ENCODE results near the gene TRAPPC2L.

The TRAPPC2L gene

GRCh38 chr16:88861359-88861758 is 4.4 kb downstream of the TRAPPC2L start:
- no peak for DNase-seq

- no peak for DNase-seq
These were observed 6.0 kb downstream of the TRAPPC2L start for GRCh38 chr16:88862968-88863367.

- no peak for DNase-seq
These were observed 6.5 kb downstream of the TRAPPC2L start for GRCh38 chr16:88863426-88863825.

DNA sequence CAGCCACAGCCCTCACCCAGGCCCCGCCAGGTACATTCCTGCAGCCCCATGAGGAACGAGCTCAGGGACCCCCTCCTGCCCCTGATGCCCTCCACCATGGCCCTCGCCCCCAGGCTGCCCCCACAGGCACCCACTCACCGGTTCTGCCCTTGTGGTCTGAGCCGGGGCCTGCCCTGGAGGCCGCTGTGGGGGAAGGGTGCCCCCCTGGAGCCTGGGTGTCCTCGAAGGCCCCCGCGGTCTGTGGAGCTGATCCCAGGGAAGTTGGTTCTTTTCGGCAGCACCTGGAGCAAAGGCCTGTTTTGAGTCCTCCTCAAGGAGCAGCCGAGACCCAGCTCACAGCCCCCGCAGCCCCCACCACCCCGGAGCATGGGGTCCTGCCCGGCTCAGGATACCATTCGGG is 7.2 kb downstream of the TRAPPC2L start:
- no peak for DNase-seq

- no peak for DNase-seq
These were observed 7.6 kb downstream of the TRAPPC2L start for GRCh38 chr16:88864521-88864920.

DNA sequence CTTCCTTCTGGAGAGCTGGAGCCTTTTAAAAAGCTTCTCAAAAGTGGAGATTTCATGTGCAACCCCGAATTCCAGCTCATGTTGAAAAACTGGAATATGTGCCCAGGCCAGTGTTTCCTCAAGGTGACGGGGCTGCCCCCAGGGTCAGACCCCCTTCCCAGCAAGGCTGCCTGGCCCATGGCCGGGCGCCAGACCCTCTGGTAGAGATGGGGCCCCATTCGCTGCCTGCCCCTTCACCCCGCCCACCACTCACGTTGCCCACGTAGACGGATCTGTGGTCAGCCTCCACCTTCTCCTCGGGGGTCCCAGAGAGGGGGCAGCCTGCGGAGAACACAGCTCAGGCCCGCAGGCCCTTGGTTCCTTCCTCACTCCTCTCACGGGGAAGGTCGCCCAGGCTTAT is 8.4 kb downstream of the TRAPPC2L start:
- DNase-seq, result no peak

- DNase-seq, result no peak
These were observed 8.8 kb downstream of the TRAPPC2L start for GRCh38 chr16:88865742-88866141.

GRCh38 chr16:88866151-88866920 is 9.4 kb downstream of the TRAPPC2L start, which contains the start of gene PABPN1L:
Gene PABPN1L, minus strand, starts transcription at chr16:88866660. Its CDS starts 54 bp downstream, at chr16:88866606.
- DNase-seq, result no peak

- DNase-seq, result no peak
These were observed 10.8 kb downstream of the TRAPPC2L start for GRCh38 chr16:88867581-88868246.

DNA sequence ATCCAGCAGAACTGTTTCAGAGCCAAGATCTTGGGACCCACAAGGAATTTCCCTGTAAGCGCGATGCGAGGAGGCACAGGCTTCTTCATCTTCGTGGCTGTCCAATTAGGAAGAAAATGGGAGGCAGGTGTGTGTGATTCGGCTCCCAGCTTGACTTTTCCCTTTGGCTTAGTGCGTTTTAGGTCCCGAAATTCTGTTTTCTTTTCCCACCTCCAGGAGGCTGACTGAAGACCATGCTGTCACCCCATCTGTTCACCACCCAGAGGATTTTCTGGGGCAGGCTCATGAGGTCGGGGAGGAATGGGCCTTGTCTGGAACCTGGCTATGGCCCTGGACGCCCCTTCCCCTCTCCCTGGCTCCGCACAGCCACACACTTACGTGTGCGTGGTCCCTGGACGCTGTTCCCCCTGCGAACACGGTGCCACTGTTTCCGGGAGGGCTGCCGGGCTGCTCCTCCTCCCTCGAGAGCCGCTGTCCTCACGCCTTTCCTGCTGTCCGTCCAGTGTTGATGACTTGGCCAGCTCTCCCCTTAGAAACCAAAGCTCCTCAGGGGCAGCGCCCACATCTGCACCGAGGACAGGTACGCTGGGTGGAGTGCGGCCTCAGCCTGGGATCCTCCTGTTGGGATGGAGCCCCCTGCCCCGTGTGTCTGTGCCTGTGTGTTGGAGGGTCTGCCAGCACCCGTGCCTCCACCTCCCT is 12.2 kb downstream of the TRAPPC2L start:
- DNase-seq, result no peak

DNA sequence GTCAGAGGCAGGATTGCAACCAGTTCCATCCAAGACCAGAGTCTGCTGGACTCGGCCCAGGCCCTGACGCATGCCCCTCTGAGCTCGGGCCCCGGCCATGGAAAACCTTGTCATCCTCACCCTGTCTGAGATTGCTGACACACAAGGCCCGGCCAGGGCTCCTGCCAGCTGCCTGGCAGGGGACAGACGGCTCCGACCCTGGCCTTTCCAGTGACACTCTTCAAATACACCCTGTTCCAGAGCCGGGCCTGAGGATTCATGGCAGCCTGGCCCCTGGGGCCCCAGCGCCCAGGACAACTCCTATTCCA is 12.7 kb downstream of the TRAPPC2L start:
- no peak for DNase-seq

- no peak for DNase-seq
These were observed 13.9 kb downstream of the TRAPPC2L start for GRCh38 chr16:88870608-88871348.

DNA sequence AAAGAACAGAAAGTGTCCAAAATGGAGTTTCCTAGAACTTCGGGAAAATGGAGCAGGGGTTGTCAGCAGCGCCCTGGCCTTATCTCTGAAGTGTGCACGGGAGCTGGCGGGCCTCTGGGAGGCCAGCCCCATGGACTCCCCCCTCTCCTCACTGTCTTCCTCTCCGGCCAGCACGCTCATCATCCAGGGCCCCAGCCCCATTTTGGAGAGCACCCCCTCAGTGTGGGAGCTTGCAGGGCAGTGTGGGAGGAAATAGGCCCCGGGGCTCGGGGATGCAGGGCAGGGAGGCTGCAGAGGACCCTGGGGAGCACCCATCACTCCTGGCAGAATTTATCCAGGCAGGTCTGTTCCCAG is 14.4 kb downstream of the TRAPPC2L start:
- no peak for DNase-seq

GRCh38 chr16:88871730-88872416 is 14.9 kb downstream of the TRAPPC2L start:
- no peak for DNase-seq

DNA sequence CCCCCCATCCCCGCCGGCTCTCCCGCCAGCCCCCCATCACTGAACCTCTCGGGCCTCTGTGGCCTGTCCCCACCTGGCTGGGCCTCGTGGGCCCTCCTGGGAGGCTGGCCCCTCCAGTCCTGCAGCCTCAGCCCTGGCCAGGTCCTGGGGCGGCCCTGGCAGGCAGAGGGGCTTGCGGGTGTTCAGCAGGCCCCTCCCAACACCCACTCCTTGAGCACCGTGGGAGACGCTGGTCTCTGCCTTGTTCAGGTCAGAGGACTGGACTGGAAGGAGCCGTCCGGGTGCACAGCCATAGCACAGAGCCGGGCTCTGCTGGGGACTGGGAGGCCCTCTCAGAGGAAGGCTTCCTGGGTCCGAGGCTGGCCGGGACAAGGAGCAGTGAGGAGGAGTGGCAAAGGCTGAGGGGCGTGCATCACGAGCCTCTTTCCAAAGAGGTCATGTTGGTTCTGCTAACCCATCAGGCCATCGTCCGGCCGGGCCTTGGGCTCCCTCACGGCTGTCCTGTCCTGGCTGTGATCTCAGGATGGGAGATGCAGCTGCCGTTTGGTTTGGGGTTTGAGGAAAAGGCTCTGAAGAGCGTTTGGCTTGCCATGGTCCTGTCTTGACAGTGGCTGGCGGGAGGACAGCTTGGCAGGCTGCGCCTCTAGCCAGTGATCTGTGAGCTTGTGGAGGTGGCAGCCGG is 15.9 kb downstream of the TRAPPC2L start:
- DNase-seq, result no peak

DNA sequence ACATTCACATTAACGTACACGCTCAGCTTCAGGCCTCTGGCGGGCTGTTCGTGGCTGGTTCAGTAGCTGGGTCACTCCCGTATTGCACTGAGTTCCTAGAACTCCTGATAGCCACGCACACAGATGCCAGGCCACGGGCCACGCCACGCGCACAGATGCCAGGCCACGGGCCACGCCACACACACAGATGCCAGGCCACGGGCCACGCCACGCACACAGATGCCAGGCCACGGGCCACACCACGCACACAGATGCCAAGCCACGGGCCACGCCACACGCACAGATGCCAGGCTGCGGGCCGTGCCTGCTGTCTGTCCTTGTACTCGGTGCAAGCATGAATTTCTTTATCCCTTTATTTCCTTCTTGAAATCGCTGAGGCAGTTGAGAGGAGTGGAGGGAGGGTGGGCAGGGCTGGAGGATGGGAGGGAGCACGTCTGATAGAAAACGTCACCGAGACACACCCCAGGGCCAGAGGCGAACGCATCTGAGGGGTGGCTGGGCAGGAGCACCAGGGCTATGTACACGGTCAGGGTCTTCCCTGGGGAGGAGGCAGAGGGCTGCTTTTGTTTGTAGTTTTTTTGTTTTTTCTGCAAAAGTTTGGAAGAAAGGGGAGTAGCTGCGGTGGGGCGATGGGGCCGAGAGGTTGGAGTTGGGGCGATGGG is 18.1 kb downstream of the TRAPPC2L start:
- DNase-seq, result no peak

- no peak for DNase-seq
These were observed 18.8 kb downstream of the TRAPPC2L start for GRCh38 chr16:88875703-88876234.

DNA sequence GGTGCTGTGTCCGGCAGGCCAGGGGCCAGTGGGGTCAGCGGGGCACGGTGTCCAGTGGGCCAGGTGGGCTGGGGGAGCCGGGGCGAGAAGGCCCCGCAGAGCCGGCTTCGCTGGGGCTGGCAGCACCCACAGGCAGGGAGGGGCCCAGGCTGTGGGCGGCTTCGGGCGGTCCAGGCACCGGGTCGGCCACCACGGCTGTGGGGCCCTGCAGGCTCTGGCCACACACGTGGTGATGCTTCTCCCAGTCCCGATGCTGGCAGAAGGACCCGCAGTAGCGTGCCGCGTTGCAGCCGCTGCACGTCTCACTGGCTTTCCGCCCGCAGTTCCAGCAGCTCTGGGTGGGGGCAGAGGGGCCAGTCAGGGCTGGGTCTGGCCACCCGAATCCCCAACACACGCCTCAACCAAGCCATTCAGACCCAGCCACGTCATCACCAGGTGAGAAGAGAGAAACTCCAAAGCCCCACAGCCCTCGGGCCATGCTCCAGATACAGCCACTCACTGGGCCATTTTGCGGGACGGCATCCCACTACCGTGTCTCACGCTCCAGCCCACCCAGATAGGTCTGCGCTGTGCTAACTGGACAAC is 20.1 kb downstream of the TRAPPC2L start:
- DNase-seq, result no peak

GRCh38 chr16:88877564-88878289 is 20.8 kb downstream of the TRAPPC2L start:
- DNase-seq, result no peak

- DNase-seq, result no peak
These were observed 21.4 kb downstream of the TRAPPC2L start for GRCh38 chr16:88878356-88878755.

All from KG1 (cell line).